GM12878 (cell line): ENCODE measurements around the gene CHST4. TPM values are rescaled to one million over a fixed set of nuclear protein-coding genes. Genes with fewer than 3 reads are reported as not detected.
A peak's percentile ranks its signal among the peaks of the same experiment; 100 is the strongest.

Experiments used
- ATAC-seq: fragments of 200-7000 bp; cut with Tn5 transposase; 3 replicates; pipeline ENCODE4 v1.9.1; 2020; ENCODE audit warnings: mild to moderate bottlenecking, moderate library complexity
- BruUV-seq: library from RNA; stranded (reverse); fragments of 400-500 nt; replicated peaks from 2 replicates; lab custom pipeline; 2021; lab: Mats Ljungman, UMichigan
- CTCF ChIA-PET: fragments of 300-600 bp; sonication (Branson Sonifier 250); formaldehyde crosslinking; extraction: SDS; loops from one replicate; lab custom pipeline; 2021; ENCODE audit warnings: inconsistent platforms; lab: Yijun Ruan, JAX
- POLR2A ChIA-PET: fragments of 350-600 bp; formaldehyde crosslinking; extraction: SDS; loops from one replicate; lab custom pipeline; 2021; ENCODE audit warnings: inconsistent platforms; lab: Charles Lee
- RAD21 ChIA-PET: fragments of 300-600 bp; sonication (Branson Sonifier 250); formaldehyde crosslinking; loops from one replicate; lab custom pipeline; 2023; ENCODE audit warnings: antibody characterized with exemption; ENCODE audit not compliant: unreplicated experiment; lab: Charles Lee
- SMC1A ChIA-PET: fragments of 300-600 bp; sonication (Branson Sonifier 250); formaldehyde crosslinking; loops from one replicate; lab custom pipeline; 2023; ENCODE audit not compliant: unreplicated experiment, uncharacterized antibody; lab: Charles Lee
- DNase-seq: peaks from one replicate; pipeline ENCODE4 v3.0.0-alpha.2; 2011; ENCODE audit warnings: low read depth, low spot score
- FAIRE-seq: peaks from 3 replicates; lab custom pipeline; 2011; peaks lifted over from hg19 to GRCh38; lab: Jason Lieb, UNC
- H2AFZ ChIP-seq: 2 replicates; pipeline ENCODE4 v1.6.0; 2011; ENCODE audit warnings: low read depth, low read length, control low read depth; ENCODE audit not compliant: control insufficient read depth
- H3K27ac ChIP-seq: 2 replicates; pipeline ENCODE4 v1.5.1; 2011; ENCODE audit warnings: control low read depth; ENCODE audit not compliant: control insufficient read depth, insufficient read depth
- H3K27me3 ChIP-seq, 2 experiments: replicated peaks in 1 of 2; 2 replicates each; pipeline versions ENCODE4 v1.6.0 to v1.6.1; 2011; ENCODE audit warnings: low read length in 1 of 2; ENCODE audit not compliant: control insufficient read depth in 2 of 2, insufficient read depth in 2 of 2
- H3K36me3 ChIP-seq, 2 experiments: 2 replicates each; pipeline ENCODE4 v1.5.1; 2011; ENCODE audit warnings: low read length in 1 of 2; ENCODE audit not compliant: control insufficient read depth in 2 of 2, insufficient read depth in 2 of 2
- H3K4me1 ChIP-seq: 2 replicates; pipeline ENCODE4 v1.6.1; 2011; ENCODE audit warnings: mild to moderate bottlenecking, low read length, moderate library complexity, mixed read lengths; ENCODE audit not compliant: control insufficient read depth, insufficient read depth
- H3K4me2 ChIP-seq: 2 replicates; pipeline ENCODE4 v1.6.0; 2011; ENCODE audit warnings: control low read depth; ENCODE audit not compliant: control insufficient read depth, insufficient read depth
- H3K4me3 ChIP-seq: fragments of 200-600 bp; sonication (generic); 2 replicates; pipeline ENCODE4 v1.5.1; 2016
- H3K79me2 ChIP-seq: 2 replicates; pipeline ENCODE4 v1.6.0; 2011; ENCODE audit warnings: low read length; ENCODE audit not compliant: control insufficient read depth, insufficient read depth
- H3K9ac ChIP-seq: 2 replicates; pipeline ENCODE4 v1.8.0; 2011; ENCODE audit warnings: low read length, control low read depth, mixed read lengths; ENCODE audit not compliant: control insufficient read depth, insufficient read depth
- H3K9me3 ChIP-seq: replicated peaks from 3 replicates; pipeline ENCODE4 v1.5.1; 2011; ENCODE audit warnings: mild to moderate bottlenecking, low read length; ENCODE audit not compliant: control insufficient read depth, insufficient read depth
- H4K20me1 ChIP-seq: 2 replicates; pipeline ENCODE4 v1.6.0; 2011; ENCODE audit not compliant: control insufficient read depth, insufficient read depth
- ATF7 ChIP-seq: fragments of 450-650 bp; IDR thresholded peaks from 2 replicates; pipeline ENCODE4 v1.6.1; 2016; ENCODE audit warnings: low read depth, mild to moderate bottlenecking
- CBFB ChIP-seq: IDR thresholded peaks from 2 replicates; pipeline ENCODE4 v1.6.1; 2016; ENCODE audit warnings: antibody characterized with exemption, low read depth
- E2F8 ChIP-seq: fragments of 450-650 bp; IDR thresholded peaks from 2 replicates; pipeline ENCODE4 v1.6.1; 2018; ENCODE audit warnings: mild to moderate bottlenecking, low read depth, moderate library complexity; ENCODE audit not compliant: partially characterized antibody
- EED ChIP-seq: sonication (generic); IDR thresholded peaks from 2 replicates; pipeline ENCODE4 v1.6.1; 2016; ENCODE audit warnings: antibody characterized with exemption, low read depth
- ELK1 ChIP-seq: IDR thresholded peaks from 2 replicates; pipeline ENCODE4 v1.6.1; 2012; ENCODE audit warnings: low read depth, low read length, improper control_type of control experiment
- HDGF ChIP-seq: fragments of 450-650 bp; IDR thresholded peaks from 2 replicates; pipeline ENCODE4 v1.6.1; 2016; ENCODE audit warnings: antibody characterized with exemption
- JUND ChIP-seq: IDR thresholded peaks from 2 replicates; pipeline ENCODE4 v1.6.1; 2012; ENCODE audit warnings: low read depth, mild to moderate bottlenecking, low read length, improper control_type of control experiment, moderate library complexity
- MTA3 ChIP-seq: IDR thresholded peaks from 2 replicates; pipeline ENCODE4 v1.6.1; 2012; ENCODE audit warnings: low read length, inconsistent platforms, borderline replicate concordance
- MXI1 ChIP-seq: fragments of 150-350 bp; IDR thresholded peaks from 2 replicates; pipeline ENCODE4 v1.6.1; 2011; ENCODE audit warnings: low read depth, mild to moderate bottlenecking, inconsistent platforms, low read length, improper control_type of control experiment
- NBN ChIP-seq: fragments of 450-650 bp; IDR thresholded peaks from 2 replicates; pipeline ENCODE4 v1.6.1; 2016
- NKRF ChIP-seq: fragments of 450-650 bp; conservative IDR thresholded peaks from 2 replicates; pipeline ENCODE4 v1.6.1; 2017; ENCODE audit warnings: mild to moderate bottlenecking, moderate library complexity
- POLR2A ChIP-seq: IDR thresholded peaks from 2 replicates; pipeline ENCODE4 v1.6.1; 2011; ENCODE audit warnings: low read depth, mild to moderate bottlenecking, low read length
- POLR2AphosphoS2 ChIP-seq: IDR thresholded peaks from 2 replicates; pipeline ENCODE4 v1.6.1; 2011; ENCODE audit warnings: low read depth, mild to moderate bottlenecking, low read length, improper control_type of control experiment, moderate library complexity
- RUNX3 ChIP-seq: IDR thresholded peaks from 2 replicates; pipeline ENCODE4 v1.6.1; 2012; ENCODE audit warnings: low read length, inconsistent platforms
- SP1 ChIP-seq: IDR thresholded peaks from one replicate; pipeline ENCODE4 v1.6.1; 2011; ENCODE audit warnings: low read depth, low read length
- ZNF207 ChIP-seq: fragments of 450-650 bp; IDR thresholded peaks from 2 replicates; pipeline ENCODE4 v1.6.1; 2014; ENCODE audit warnings: antibody characterized with exemption, mild to moderate bottlenecking, borderline replicate concordance
- ZSCAN29 ChIP-seq: fragments of 450-650 bp; IDR thresholded peaks from 2 replicates; pipeline ENCODE4 v1.6.1; 2017; ENCODE audit warnings: mild to moderate bottlenecking, moderate library complexity
- WGBS: methylation state at CpG from one replicate; pipeline ENCODE4 v1.1.6; 2016; ENCODE audit warnings: low lambda C conversion rate; ENCODE audit not compliant: insufficient replicate concordance, insufficient coverage; ENCODE audit errors: missing lambda C conversion rate; 5-methylcytosine and 5-hydroxymethylcytosine counted together
- in situ Hi-C: fragments of 300-500 bp; cut with MboI; formaldehyde crosslinking; loops from 9 replicates; pipeline ENCODE4 v1.14.3; 2018; ENCODE audit warnings: mixed read lengths
- intact Hi-C: fragments of 100-400 bp; cut with micrococcal nuclease; formaldehyde crosslinking; loops from one replicate; pipeline ENCODE4 v1.14.2; 2022; ENCODE audit not compliant: unreplicated experiment
- polyA plus RNA-seq, 11 experiments: library from polyadenylated mRNA; depleted of rRNA in 4 of 11; unstranded in 6 of 11; stranded (reverse) in 5 of 11; fragments of >200 nt; fragmentation: Nextera tagmentation in 4 of 11; fragmentation: Illumina TruSeq in 1 of 11; extraction: Ambion mirVana in 4 of 11; extraction: Trizol in 1 of 11; gene quantifications; 1 replicate in 1 of 11; 2 replicates in 10 of 11; pipeline versions ENCODE4 v1.2.1 to v1.2.3, GENCODE V29; 2011 to 2016; ENCODE audit warnings: inconsistent platforms in 2 of 11, missing spikeins in 2 of 11, low read depth in 1 of 11
- total RNA-seq, 4 experiments: library from RNA; depleted of rRNA in 3 of 4; stranded (reverse); fragments of >200 nt in 3 of 4; fragmentation: Illumina TruSeq in 1 of 4; extraction: Trizol in 1 of 4; gene quantifications; 2 replicates each; pipeline versions ENCODE4 v1.2.1 to v1.2.3, GENCODE V29; 2013 to 2021

The CHST4 gene
- total and polyA plus RNA-seq, 10 of the 15 experiments (the other 5 are each of a cell fraction or from before 2014, with no cell fraction given), result 0.10 to 1.7 (median 0.79) TPM

- DNase-seq, result no peak
- Histone ChIP-seq H3K4me1 (no peaks in the 10 kb centered on the region), H3K27ac (no peak overlapping the region), H4K20me1 (no peaks in the 10 kb centered on the region), H3K4me3 (no peak overlapping the region), H3K4me2 (no peak overlapping the region), H2AFZ (no peak overlapping the region), H3K79me2 (no peaks in the 10 kb centered on the region), H3K27me3 (no peaks in the 10 kb centered on the region), H3K36me3 (no peaks in the 10 kb centered on the region), H3K9me3 (no peaks in the 10 kb centered on the region), H3K9ac (no peak overlapping the region)
- BruUV-seq, result no TSS peak
- 46% methylated on average over 1 of the region's 1 CpG for WGBS
- RAD21 ChIA-PET, result no interaction called here
- TF ChIP-seq MXI1 (no peak), E2F8 (no peak), MTA3 (no peak), RUNX3 (no peak), ATF7 (no peak), NBN (no peak), SP1 (no peak), CBFB (no peak), HDGF (no peak), POLR2AphosphoS2 (no peak), ZSCAN29 (no peak), ELK1 (no peak), ZNF207 (no peak), JUND (no peak), POLR2A (no peak), EED (no peak), NKRF (no peak)
- intact Hi-C loops (no loop called here), in situ Hi-C loops (no loop called here)
- ATAC-seq, result no peak
- CTCF ChIA-PET, result interaction anchor here (1.5 kb wide), 1 partner anchor 98 kb away, joined by 3 read pairs; no protein-coding TSS in a partner anchor
- POLR2A ChIA-PET, result no interaction called here
- peak; percentile 44 for FAIRE-seq
- SMC1A ChIA-PET, result interaction anchor here (1.0 to 1.5 kb wide), 3 partner anchors 13 to 17 kb away, joined by 3 to 7 read pairs (median 4); no protein-coding TSS in a partner anchor
Observed at GRCh38 chr16:71513302-71513701, 12.9 kb upstream of the CHST4 start.
